Measurements from ENCODE around the gene DGKE.

Gene DGKE

GRCh38 chr17:56918916-56919315, 85.0 kb downstream of the DGKE start:
- DNase-seq = no peak
